Measurements from ENCODE around the gene NCOA7. TPM values are rescaled to one million over a fixed set of nuclear protein-coding genes. Genes with fewer than 3 reads are reported as not detected.

NCOA7 gene
- polyA plus RNA-seq, 1 of the 3 experiments (the other 2 are of a cell fraction): 16.3 TPM

DNA sequence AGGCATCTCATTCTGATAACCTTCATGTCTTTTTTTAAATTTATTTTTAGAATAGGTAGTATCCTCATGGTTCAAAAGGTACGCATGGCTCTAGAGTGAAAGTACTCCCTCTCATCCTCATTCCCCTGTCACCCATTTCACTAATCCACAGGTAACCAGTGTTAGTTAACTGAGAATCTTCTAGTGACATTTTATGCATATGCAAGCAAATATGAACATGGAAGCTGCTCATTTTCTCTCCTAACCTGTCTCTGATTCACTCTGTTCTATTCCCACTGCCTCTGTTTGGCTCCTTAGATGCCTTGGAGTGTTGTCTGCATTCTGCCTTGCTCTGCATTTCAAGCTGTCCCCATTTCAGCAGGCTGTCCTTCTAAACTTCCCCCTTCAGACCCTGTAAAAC lies 4.5 kb downstream of the NCOA7 start:
- Histone ChIP-seq H3K27ac (ENCODE audit: low read depth in 2 of 2, low read length in 1 of 2) (peak overlapping the region; percentile 86; a peak in 3 of 4 replicates), H3K4me3 (ENCODE audit: low read depth in 2 of 2, low read length in 1 of 2) (no peak overlapping the region), H3K27me3 (ENCODE audit: insufficient read depth) (no peaks in the 10 kb centered on the region), H3K36me3 (replicated peaks in 1 of 2; ENCODE audit: control insufficient read depth in 1 of 2, insufficient read depth in 2 of 2, low read length in 1 of 2) (peaks cover 7 to 11% of the 10 kb centered on the region in 2 experiments), H3K4me2 (no peak overlapping the region), H4K20me1 (ENCODE audit: insufficient read depth) (no peaks in the 10 kb centered on the region), H3K79me2 (ENCODE audit: insufficient read depth) (peaks cover 55% of the 10 kb centered on the region), H3F3A (replicated peaks; ENCODE audit: insufficient read depth) (peaks cover 39% of the 10 kb centered on the region), H3K9me3 (no peaks in the 10 kb centered on the region), H3K9me2 (no peaks in the 10 kb centered on the region), H3K9ac (no peak overlapping the region), H2AFZ (ENCODE audit: low read depth) (no peak overlapping the region), H3K4me1 (ENCODE audit: control insufficient read depth in 1 of 2, insufficient read depth in 2 of 2, low read depth in 1 of 2, low read length in 1 of 2) (peaks cover 32 to 38% of the 10 kb centered on the region in 2 experiments)
- ChIA-PET CTCF (interaction anchor here (0.8 to 2.5 kb wide), 5 partner anchors 18 to 495 kb away, joined by 3 to 8 read pairs (median 3); no protein-coding TSS in a partner anchor), POLR2A (no interaction called here)
- 94% methylated on average over 1 of the region's 1 CpG for WGBS (ENCODE audit: low lambda C conversion rate)
- no peak for DNase-seq
- TF ChIP-seq RAD21 (IDR thresholded peaks at IDR 0.05; ENCODE audit: low read length) (no peak), RFX5 (IDR thresholded peaks at IDR 0.05; ENCODE audit: low read length) (no peak), EZH2phosphoT487 (IDR thresholded peaks at IDR 0.05; ENCODE audit: borderline replicate concordance, low read depth) (no peak), ELF1 (IDR thresholded peaks at IDR 0.05) (no peak), FOXJ3 (CRISPR knock-in tag; IDR thresholded peaks at IDR 0.05) (no peak), RCOR1 (IDR thresholded peaks at IDR 0.05; ENCODE audit: low read length) (no peak), GABPA (IDR thresholded peaks at IDR 0.05; ENCODE audit: low read depth) (no peak), SIN3A (IDR thresholded peaks at IDR 0.05; ENCODE audit: borderline replicate concordance, low read depth, low read length) (no peak), TEAD4 (IDR thresholded peaks at IDR 0.05; ENCODE audit: borderline replicate concordance, insufficient read depth) (no peak), FOSL2 (IDR thresholded peaks at IDR 0.05; ENCODE audit: borderline replicate concordance, low read depth) (no peak), NRF1 (IDR thresholded peaks at IDR 0.05; ENCODE audit: low read depth, low read length) (no peak), NFIC (IDR thresholded peaks at IDR 0.05; ENCODE audit: borderline replicate concordance) (no peak), POLR2AphosphoS5 (IDR thresholded peaks at IDR 0.05; ENCODE audit: low read depth, low read length) (no peak), SMC3 (IDR thresholded peaks at IDR 0.05; ENCODE audit: low read depth, low read length) (no peak), JUND (IDR thresholded peaks at IDR 0.05) (no peak), TCF12 (IDR thresholded peaks at IDR 0.05) (no peak), CHD2 (IDR thresholded peaks at IDR 0.05; ENCODE audit: low read length, partially characterized antibody) (no peak)
- TF ChIP-seq, protein P1, sequence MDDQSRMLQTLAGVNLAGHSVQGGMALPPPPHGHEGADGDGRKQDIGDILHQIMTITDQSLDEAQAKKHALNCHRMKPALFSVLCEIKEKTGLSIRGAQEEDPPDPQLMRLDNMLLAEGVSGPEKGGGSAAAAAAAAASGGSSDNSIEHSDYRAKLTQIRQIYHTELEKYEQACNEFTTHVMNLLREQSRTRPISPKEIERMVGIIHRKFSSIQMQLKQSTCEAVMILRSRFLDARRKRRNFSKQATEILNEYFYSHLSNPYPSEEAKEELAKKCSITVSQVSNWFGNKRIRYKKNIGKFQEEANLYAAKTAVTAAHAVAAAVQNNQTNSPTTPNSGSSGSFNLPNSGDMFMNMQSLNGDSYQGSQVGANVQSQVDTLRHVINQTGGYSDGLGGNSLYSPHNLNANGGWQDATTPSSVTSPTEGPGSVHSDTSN (IDR thresholded peaks at IDR 0.05): no peak
- TF ChIP-seq, protein P2, sequence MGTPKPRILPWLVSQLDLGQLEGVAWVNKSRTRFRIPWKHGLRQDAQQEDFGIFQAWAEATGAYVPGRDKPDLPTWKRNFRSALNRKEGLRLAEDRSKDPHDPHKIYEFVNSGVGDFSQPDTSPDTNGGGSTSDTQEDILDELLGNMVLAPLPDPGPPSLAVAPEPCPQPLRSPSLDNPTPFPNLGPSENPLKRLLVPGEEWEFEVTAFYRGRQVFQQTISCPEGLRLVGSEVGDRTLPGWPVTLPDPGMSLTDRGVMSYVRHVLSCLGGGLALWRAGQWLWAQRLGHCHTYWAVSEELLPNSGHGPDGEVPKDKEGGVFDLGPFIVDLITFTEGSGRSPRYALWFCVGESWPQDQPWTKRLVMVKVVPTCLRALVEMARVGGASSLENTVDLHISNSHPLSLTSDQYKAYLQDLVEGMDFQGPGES (IDR thresholded peaks at IDR 0.05; ENCODE audit: low read depth, low read length): no peak

Measured in SK-N-SH (cell line).